Measurements from ENCODE around the gene MTSS2.

Gene MTSS2, protein sequence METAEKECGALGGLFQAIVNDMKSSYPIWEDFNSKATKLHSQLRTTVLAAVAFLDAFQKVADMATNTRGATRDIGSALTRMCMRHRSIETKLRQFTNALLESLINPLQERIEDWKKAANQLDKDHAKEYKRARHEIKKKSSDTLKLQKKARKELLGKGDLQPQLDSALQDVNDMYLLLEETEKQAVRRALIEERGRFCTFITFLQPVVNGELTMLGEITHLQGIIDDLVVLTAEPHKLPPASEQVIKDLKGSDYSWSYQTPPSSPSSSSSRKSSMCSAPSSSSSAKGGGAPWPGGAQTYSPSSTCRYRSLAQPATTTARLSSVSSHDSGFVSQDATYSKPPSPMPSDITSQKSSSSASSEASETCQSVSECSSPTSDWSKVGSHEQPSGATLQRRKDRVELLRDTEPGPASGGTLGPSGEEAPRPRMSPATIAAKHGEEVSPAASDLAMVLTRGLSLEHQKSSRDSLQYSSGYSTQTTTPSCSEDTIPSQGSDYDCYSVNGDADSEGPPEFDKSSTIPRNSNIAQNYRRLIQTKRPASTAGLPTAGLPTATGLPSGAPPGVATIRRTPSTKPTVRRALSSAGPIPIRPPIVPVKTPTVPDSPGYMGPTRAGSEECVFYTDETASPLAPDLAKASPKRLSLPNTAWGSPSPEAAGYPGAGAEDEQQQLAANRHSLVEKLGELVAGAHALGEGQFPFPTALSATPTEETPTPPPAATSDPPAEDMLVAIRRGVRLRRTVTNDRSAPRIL

DNA sequence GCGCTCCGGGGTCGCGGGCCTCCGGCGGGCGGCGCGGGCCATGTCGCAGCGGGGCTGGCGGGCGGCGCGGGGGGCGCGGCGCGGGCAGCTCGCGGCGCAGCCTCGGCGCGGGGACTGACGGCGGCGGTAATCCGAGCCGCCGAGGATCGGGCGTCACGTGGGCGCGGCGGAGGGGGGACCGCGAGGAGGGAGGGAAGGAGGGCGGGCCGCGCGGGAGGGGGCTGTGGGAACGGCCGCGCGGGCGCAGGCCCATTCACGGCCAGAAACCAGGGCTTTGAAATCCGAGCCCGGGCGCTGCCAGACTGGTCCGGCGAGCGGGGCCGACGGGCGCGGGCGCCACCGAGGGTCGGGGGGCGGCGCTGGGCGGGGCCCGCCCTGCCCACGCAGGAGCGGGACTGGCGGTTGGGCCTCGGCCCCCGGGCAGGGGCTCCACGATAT, at the start of gene MTSS2:
Gene MTSS2 (minus strand): TSS at position 116 of the 438 bp plus-strand sequence. CDS start 262 bp downstream, outside the sequence.
- DNase-seq = peak; percentile 91

DNA sequence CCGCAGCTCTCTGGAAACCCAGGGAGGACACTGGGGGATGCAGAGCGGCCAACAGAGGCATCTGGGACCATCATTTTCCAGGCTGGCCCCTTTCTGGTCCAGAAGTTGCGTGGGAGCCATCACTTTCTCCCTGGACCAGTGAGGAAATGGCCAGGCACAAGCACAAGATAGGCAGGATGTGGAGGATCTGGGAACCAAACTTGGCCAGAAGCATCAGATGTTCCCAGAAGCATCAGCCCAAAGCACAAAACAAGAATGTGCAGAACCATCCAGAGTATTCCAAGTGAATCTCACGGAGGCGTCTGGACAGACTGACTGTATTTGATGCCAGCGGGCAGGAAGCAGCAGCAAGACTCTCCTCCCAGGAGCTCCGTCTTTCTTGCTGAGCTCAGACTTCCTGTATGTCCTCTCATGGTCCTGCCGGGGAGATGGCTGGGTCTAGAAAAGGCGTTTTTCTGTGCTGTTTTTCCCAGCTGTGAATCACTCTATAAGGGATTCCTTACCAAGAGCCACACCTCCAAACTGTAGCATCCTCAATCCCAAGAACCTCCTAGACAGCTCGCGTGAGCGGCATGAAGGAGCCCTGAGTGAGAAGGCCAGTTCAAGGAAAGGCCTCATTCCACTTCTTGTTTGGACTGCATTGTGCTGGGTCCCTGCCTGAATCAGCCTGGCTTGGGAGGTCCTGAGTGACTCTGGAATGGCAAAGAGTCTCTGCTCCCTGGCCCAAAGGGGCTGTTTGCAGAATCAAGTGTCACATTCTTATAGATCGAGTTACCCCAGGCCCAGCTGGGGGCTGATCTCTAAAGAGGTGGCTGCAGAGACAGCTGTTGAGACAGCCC, 49.5 kb upstream of the MTSS2 start:
- peak; percentile 51 for DNase-seq

DNA sequence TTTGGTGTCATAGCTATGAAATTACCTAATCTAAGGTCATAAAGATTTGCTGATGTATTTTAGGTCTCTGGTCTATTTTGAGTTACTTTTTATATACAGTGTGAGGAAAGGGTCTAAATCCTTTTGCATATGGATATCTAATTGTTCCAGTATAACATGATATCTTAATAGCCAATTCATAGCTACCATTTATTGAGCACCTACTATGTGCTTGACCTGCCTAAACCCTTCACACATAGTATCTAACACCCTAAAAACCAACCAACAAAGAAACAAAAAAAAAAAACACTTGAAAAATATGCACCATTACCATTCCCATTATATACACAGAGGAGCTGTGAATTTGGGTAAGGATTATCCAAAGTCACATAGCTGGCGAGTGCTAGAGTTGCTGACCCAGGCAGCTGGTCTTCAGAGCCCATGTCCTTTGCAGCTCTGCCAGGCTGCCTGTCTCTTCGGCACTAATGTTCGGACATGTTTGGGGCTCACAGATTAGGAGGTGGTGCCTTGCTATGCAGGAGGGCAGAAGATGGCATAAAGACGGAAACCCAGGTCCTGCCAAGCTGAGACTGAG, 48.8 kb upstream of the MTSS2 start:
- DNase-seq = no peak

DNA sequence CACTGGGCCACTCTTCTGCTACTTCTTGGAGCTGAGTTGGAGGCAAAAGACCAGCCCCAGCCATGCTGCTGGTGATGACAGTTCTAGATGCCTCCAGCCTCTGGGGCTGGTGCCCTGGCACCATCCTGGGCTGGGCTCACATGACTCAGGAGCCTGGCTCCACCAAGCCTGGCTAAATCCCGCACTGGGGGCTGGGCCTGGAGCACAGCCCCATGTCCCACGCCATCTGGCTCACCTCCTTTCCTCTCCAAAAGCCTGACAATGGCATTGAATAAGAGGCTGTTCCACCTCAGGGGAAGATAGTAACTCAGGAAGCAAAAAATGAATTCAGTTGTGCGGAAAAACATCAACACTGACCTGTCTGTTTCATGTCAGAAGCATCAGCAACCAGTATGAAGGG, 45.1 kb upstream of the MTSS2 start:
- no peak for DNase-seq

DNA sequence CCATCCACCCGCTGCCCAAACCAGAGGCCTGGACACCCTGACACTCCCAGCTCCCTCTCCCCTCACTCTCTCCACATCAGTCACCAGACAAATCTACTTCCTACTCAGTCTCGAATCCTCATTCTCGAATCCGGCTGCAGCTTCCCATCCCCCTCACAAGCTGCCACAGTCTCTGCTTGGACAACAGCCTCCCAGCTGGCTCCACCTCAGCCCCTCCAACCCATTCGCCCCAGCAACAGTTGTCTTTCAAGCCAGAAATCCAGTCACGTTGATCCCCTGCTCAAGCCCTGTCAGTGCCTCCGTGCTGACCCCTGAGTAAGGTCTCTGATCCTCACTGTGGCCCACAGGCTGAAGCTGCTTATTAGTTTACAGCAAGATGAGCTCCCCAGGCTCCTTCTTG, 44.2 kb upstream of the MTSS2 start:
- DNase-seq = no peak

DNA sequence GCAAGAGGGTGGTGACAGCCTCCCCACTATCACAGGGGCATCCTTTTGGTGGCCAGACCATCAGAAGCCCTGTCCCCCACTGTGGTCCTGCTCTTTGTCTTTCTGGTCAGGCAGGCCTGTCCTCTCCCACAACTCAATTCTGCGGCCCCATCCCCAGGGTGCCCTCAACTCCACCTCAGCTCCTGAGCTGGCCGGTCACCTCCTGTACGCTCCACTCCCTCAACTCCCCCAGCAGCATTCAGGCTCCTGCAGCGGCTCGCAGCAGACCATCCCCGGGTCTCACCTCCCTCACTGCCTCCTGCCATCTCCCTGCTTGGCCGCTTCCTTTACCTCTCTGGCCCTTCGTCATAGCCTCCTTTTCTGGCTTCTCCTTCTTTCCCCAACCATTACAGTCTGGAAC, 43.4 kb upstream of the MTSS2 start:
- DNase-seq = no peak

DNA sequence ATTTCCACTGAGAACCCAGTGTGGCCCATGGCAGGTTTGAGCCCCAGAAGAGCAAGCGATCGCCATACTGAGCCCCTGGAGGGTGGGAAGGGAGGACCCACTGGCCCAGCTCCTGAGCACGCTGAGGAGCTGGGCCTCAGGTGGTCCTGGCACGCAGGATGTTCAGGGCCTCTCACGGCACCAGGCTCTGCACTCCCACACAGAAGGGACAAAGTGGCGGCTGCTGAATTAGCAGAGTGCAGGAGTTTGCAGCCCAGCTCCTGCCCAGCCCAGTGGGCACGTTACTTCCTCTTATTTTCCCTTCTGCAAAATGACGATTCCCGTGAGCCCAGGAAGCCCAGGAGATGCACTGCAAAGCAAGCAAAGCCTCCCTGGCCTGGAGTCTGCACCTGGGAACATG, 42.3 kb upstream of the MTSS2 start:
- no peak for DNase-seq

DNA sequence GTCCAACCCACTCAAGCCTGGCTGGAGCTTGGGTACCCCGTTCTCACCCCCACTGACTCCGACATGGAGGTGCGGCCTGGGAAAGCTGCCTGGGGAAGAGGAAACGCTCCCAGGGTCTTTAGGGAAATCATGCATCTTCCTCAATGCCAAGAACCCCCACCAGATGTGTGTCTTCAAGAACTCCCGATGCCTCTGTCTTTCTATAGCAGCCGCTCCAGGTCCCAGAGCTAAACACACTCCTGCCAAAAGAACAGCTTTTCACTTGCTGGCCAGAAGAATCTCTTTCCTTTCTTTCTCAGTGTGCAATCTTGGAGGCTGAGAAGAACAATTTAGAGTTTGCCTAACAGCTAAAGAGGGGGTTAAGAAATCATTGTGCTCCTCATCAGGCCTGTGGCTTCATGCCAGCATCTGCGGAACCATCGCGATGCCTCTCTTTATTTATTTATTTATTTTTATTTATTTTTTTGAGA, 41.1 kb upstream of the MTSS2 start:
- DNase-seq = no peak

DNA sequence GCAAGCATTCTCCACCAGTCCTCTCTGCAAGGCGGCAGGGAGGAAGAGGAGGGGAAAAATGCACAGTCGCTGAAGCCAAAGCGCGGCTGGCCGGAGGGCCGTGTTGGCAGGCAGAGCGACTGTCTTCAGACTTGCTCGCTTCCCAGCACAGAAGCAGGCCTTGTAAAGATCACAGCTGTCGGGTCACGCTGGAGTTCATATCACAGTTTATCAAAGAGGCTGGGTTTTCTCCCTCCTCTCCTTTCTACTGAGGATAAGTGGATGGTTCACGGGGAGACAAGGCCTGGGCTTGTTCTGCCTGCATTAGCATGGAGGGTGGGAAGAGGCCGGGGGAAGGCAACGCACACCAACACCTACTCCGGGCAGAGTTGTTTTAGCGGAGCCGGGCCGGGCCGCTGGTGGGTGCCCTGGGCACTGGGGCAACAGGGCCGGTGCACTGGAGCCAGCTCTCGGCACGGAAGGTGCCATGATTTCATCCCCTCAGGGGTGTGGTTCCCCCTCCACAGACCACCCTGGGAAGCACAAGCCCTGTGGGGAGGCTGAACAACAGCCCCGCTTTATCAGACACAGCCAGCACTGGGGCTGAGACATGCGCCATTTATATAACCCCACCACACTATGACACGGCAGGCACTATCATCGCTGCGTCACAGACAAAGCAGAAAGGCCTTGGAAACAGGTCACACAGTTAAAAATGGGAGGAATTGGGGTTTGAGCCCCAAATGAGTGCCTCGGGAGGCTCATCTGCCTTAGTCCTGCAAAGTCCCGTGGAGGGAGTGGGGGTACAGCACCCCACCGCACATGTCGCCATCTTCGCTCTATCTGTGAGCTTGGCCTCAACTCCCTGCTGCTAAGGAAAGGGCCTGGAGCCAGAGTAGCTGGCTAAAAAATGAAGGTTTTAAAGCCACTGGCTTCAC, 40.3 kb upstream of the MTSS2 start:
- DNase-seq = no peak

DNA sequence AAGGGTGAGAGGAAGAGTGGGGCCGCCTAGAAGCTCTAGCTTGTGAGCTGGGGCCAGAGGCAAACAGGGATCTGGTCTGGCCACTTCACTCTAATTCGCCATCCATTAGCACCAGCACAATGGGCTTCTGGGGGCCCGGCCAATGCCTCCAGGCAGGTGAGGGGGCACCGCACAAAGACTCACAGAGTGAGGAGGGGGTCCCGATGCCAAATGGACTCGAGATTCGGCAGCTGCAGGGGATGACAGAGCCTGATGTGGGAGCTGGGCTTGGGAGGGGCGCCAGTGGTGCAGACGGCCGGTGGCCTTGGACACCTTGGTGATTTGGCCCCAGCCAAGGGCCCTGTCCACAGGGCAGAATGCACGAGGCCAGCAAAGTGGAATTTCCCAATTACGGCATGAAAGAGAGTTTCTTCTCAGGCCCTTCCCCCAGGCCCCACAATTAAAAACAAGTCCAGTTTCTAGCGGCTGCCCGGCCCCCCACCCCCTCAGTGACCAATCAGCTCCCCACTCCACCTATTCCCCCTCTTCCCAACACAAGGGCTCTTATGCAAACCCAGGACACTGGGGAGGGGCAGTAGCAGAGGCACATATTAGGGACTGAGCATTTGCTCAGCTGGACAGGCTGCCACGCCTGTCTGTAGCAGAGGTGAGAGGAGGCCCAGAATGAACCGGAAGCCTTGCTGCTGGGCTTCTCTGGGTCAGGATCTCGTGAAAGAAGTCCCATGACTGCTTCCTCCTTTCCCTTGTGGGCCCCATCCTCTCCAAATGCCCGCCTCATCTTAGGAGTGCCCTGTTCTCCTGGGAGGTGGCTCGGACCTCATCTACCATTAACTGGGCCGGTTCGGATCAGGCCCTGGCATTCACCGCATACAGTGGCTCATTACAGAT, 39.4 kb upstream of the MTSS2 start:
- DNase-seq = no peak

DNA sequence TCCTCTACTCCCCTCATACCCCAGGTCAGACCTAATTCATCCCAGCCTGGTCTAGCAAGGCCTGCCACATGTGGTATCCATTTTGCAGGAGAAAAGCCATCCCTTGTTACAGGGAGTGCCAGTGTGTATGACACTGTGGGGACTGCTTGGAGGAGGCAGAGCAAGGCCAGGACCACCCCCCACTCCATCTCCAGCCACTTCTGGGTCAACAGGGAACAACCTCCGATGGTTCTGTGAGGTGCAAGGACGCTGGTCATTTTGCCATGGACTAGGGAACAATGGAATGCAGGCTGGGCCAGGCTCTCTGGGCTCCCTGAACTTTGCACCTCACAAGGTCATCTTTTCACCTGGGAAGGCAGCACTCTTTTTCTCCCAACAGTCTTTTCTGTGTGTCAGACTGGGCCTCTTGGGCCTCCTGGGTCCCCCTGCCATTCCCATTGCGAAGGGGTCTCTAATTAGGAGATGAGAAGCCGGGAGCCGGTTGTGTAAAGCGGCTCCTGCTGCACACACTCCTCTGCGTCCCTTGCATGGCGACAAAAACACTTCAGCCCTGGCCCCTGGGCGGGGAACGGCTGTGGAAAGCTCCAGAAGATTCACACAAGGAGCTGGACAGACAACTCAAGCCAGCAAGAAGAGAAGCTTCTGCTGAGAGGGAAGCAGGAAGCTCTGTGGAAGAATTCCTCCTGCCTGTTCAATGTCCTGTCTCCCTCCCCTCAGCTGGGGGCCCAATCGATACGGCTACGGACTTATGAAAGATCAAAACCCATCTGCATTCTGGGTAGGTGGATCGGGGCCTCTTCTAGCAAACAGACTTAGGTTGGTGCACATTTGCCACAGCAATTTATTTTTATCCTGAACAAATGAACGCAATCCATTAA, 38.5 kb upstream of the MTSS2 start:
- DNase-seq = no peak

DNA sequence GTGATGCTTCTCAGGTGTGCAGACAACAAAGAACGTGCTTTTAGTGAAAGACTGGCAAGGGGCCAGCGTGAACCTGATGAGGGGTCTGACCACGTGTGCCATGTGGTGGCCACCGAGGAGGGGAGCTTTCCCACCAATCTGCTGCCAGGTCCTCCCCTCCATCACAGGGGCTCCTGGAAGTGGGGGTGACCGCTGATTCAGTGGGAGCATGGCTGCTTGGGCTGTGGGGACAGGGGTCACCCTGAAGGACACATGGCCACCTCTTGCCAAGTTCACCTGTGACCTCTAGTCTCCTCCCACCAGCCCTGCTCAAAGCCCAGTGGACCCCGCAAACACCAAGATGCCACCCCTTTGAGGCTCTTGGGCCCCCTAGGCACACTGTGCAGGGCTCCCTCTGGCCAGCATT, 37.9 kb upstream of the MTSS2 start:
- DNase-seq = no peak

DNA sequence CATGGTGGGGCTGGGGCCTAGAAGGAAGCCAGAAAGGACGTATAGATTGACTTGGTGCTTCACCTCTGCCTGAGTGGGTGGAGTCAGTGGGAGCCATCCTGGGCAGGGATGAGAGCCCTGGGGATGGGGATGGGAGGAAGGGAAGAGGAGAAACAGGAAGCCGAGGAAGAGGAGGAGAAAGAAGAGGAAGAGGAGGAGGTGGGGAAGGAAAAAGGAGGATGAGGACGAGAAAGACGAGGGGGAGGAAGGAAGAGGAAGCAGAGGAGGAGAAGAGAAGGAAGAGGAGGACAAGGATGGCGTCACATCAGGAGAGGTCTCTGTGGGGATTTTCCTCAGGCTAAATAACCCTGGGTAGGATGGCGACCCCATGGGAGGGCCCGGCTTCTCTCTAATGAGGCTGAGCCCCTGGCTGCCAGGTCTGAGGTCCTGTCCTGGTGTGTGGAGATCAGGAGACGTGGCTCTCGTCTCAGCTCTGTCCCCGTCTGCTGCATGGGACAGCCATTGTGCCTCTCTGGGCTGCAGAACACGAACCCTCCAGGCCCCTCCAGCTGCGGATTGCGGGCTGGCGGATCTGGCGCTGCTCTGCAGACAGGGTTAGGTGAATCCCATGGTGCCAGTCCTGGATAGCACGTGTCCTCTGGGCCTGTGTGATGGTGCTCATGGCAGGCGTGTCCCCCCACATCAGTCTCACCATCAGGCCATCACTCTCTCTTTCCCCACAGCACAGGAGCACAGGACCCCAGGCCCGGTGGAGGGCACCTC, 35.5 kb upstream of the MTSS2 start:
- no peak for DNase-seq

DNA sequence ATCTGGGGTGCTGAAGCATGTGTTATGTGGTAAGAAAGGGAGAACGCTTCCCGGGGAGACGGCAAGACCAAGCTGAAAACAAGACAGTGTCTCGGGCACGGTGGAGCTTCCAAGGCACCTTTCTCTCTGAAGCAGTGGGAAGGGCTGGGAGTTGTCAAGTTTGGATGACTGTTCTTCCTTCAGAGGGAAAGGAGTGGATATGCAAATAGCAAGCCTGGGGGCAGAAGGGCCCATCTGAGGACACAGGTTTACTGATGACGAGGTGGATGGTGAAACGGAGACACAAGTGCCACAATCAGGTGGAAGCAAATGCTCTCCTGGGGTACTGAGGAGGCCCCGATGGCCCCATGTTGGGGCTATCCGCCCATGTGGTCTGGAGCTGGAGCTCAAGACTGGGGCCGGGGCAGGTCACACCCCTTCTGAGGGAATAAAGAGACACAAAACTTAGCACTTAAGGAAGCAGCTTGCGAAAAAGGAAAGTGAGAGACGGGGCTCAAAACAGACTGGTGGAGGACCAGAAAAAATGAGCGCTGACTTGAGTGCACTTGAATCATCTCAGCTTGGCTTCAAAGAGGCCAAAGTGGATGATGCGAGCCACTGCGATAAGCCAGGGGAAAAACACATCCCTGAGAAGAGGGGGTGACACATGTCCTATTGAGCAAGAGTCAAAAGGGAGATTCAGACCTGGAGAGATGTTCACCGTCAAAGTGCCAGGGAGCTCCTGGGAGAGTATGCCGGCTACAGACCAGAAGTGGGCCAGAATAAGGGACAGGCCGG, 34.8 kb upstream of the MTSS2 start:
- DNase-seq = no peak

DNA sequence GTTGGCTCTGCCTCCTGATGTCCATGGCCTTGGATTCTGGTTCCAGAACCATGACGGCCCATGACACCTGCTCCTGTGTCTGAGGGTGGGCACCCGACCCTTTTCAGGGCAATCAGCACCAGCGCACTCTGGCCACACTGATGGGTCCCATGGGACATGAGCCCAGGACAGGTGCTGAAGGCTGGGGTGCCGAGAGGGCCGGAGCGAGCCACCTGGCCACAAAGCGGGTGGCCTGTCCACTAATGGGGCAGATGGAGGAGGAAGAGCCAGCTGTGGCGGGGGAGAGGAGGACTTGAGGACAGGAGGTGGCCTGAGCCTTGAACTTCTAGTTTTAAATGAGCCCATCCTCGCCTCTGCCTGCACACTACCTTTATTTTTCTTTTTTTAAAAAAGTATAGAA, 31.2 kb upstream of the MTSS2 start:
- DNase-seq = no peak

DNA sequence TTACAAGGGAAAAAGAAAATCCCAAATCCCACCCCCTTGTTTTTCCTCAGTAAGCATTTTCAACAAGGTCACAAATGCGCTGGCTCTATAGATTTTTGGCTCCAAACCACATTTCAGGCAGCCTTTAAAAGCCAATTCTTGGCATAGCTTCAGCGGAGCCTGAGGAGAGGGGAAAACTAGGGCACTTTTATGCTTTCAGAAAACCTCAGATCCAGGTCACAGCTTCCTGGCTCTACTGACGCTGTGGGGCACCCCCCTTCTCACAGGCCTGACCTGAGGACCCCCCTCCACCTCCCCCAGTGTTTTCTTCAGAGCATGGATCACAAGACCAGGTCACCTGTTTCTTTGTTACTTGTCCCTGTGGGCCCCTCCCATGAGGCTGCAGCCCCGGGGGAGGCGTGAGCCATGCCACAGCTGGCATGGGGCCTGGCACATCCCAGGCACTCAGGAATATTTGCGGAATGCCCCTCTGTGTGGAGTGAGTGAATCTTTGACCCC, 30.1 kb upstream of the MTSS2 start:
- no peak for DNase-seq

DNA sequence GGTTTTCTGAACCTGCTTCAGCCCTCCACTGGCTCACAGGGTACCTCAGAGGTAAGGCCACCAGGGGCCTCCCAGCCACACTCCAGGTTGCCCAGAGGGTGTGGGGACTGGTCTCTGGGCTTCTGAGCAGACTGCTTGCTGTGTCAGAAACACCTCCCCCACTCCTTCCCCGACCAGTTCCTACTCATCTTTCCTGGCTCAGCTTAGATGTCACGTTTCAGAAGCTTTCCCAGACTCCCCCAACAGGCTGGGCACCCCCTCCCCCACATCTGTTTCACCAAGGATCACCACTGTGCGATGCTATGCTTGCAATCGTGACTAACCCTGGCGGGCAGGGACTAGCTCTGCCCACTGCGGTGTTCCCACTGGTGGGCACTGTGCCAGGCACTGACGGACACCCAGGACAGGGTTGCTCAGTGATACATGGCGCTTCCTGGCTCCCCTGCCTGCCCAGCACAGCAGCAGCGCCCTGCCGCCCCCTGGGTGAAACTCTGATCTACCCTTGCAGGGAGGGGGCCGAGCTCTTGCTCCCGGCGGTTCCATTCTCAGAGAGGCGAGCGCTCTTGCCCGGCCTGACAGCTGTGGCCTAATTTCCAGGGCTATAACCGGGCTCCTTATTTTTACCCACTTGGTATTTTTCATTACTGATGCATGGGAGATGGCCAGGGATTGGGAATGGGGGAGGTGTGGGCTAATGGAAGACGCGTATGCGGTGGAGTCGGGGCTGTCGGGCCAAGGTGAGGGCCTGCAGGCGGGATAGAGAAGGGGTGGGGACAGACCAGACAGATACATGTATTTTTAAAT, 29.4 kb upstream of the MTSS2 start:
- DNase-seq = peak; percentile 90
